Choroid plexus epithelial cell (primary cell): ENCODE results near the gene EEF1AKMT4.

Source experiments
- DNase-seq: peaks from one replicate; pipeline ENCODE4 v3.0.0-alpha.2; 2010; ENCODE audit warnings: low read depth
- H3K4me3 ChIP-seq: 2 replicates; pipeline ENCODE4 v1.5.1; 2011; ENCODE audit warnings: low read depth, mild to moderate bottlenecking, control low read depth, low read length, moderate library complexity
- CTCF ChIP-seq: conservative IDR thresholded peaks from 2 replicates; pipeline ENCODE4 v1.5.1; 2011; ENCODE audit warnings: low read depth, mild to moderate bottlenecking, control low read depth, inconsistent platforms, low read length, moderate library complexity

EEF1AKMT4 gene

GRCh38 chr3:184218814-184219213 lies 30.7 kb upstream of the EEF1AKMT4 start:
- no peak for TF ChIP-seq CTCF
- DNase-seq = no peak
- no peak overlapping the region for H3K4me3 ChIP-seq

GRCh38 chr3:184222521-184222920 lies 27.0 kb upstream of the EEF1AKMT4 start:
- DNase-seq = no peak
- TF ChIP-seq CTCF = no peak
- no peak overlapping the region for H3K4me3 ChIP-seq

GRCh38 chr3:184223946-184224345 lies 25.5 kb upstream of the EEF1AKMT4 start:
- no peak for TF ChIP-seq CTCF
- no peak for DNase-seq

GRCh38 chr3:184227481-184227935 lies 22.0 kb upstream of the EEF1AKMT4 start:
- TF ChIP-seq CTCF = peak; percentile 91
- peak; percentile 32 for DNase-seq

More at GRCh38 chr3:184223946-184224345, 25.5 kb upstream of the EEF1AKMT4 start:
- H3K4me3 ChIP-seq = no peak overlapping the region

GRCh38 chr3:184228376-184229137 lies 20.9 kb upstream of the EEF1AKMT4 start:
- H3K4me3 ChIP-seq = no peak overlapping the region
- no peak for DNase-seq
- no peak for TF ChIP-seq CTCF

More at GRCh38 chr3:184227481-184227935, 22.0 kb upstream of the EEF1AKMT4 start:
- no peak overlapping the region for H3K4me3 ChIP-seq

GRCh38 chr3:184229394-184230080 lies 19.9 kb upstream of the EEF1AKMT4 start, which contains the start of gene VWA5B2:
TSS of gene VWA5B2 (plus strand) at chr3:184229585. CDS start at chr3:184230529, 944 bp downstream.
- peak; percentile 14 for DNase-seq
- no peak for TF ChIP-seq CTCF
- H3K4me3 ChIP-seq = peak within 1 kb of the TSS; percentile 28
